GM19438 (cell line): ENCODE results near the gene CYBA.

Experiments used
- ATAC-seq: cut with Tn5 transposase; IDR thresholded peaks from one replicate; pipeline ENCODE4 v1.9.1; 2021; ENCODE audit warnings: low read depth; ENCODE audit not compliant: unreplicated experiment

CYBA gene

GRCh38 chr16:88631920-88632586 lies 18.8 kb downstream of the CYBA start:
- no peak for ATAC-seq

- ATAC-seq = no peak
These were observed 19.5 kb downstream of the CYBA start for GRCh38 chr16:88631384-88631783.

GRCh38 chr16:88630941-88631340 lies 19.9 kb downstream of the CYBA start:
- ATAC-seq = no peak

- no peak for ATAC-seq
These were observed 20.4 kb downstream of the CYBA start for GRCh38 chr16:88630433-88630832.

- no peak for ATAC-seq
These were observed 21.0 kb downstream of the CYBA start for GRCh38 chr16:88629835-88630234.

- ATAC-seq = no peak
These were observed 22.3 kb downstream of the CYBA start for GRCh38 chr16:88628512-88628974.

- ATAC-seq = no peak
These were observed 23.1 kb downstream of the CYBA start for GRCh38 chr16:88627531-88628411.

GRCh38 chr16:88626646-88627045 lies 24.2 kb downstream of the CYBA start:
- no peak for ATAC-seq

GRCh38 chr16:88624977-88625576 lies 25.8 kb downstream of the CYBA start:
- ATAC-seq = no peak

- ATAC-seq = no peak
These were observed 26.4 kb downstream of the CYBA start for GRCh38 chr16:88624481-88624880.

GRCh38 chr16:88623858-88624257 lies 27.0 kb downstream of the CYBA start:
- no peak for ATAC-seq

GRCh38 chr16:88622866-88623265 lies 28.0 kb downstream of the CYBA start:
- ATAC-seq = no peak

- no peak for ATAC-seq
These were observed 28.7 kb downstream of the CYBA start for GRCh38 chr16:88622125-88622524.

GRCh38 chr16:88619859-88620815 lies 30.7 kb downstream of the CYBA start:
- no peak for ATAC-seq

- ATAC-seq = no peak
These were observed 31.7 kb downstream of the CYBA start for GRCh38 chr16:88618956-88619667.

GRCh38 chr16:88618182-88618955 lies 32.5 kb downstream of the CYBA start:
- ATAC-seq = no peak

GRCh38 chr16:88617268-88618031 lies 33.4 kb downstream of the CYBA start:
- no peak for ATAC-seq

- ATAC-seq = no peak
These were observed 34.1 kb downstream of the CYBA start for GRCh38 chr16:88616736-88617135.
